Inflammatory macrophage (primary cell): Measurements from ENCODE around the gene GRK5.
A peak's percentile ranks its signal among the peaks of the same experiment; 100 is the strongest.
"Not testable (repeated sequence)": the region's sequence is repeated elsewhere in the genome, so short reads cannot be mapped to it uniquely, and the experiment has no call there.

Experiments
- DNase-seq, 2 donors: peaks; one replicate each; pipeline ENCODE4 v3.0.0-alpha.2; 2020 to 2022

Gene GRK5

GRCh38 chr10:119251315-119251708 is 43.9 kb downstream of the GRK5 start:
- DNase-seq, result no peak

- DNase-seq, result no peak
Observed at GRCh38 chr10:119252051-119252465, 44.7 kb downstream of the GRK5 start.

GRCh38 chr10:119252470-119253151 is 45.2 kb downstream of the GRK5 start:
- DNase-seq, result no peak

GRCh38 chr10:119253433-119254174 is 46.2 kb downstream of the GRK5 start:
- no peak for DNase-seq

GRCh38 chr10:119254335-119254734 is 47.0 kb downstream of the GRK5 start:
- no peak for DNase-seq

- DNase-seq, result no peak
Observed at GRCh38 chr10:119256030-119256429, 48.7 kb downstream of the GRK5 start.

GRCh38 chr10:119256897-119257296 is 49.5 kb downstream of the GRK5 start:
- DNase-seq, result no peak

- DNase-seq, result no peak
Observed at GRCh38 chr10:119257899-119258419, 50.6 kb downstream of the GRK5 start.

GRCh38 chr10:119259345-119259744 is 52.0 kb downstream of the GRK5 start:
- DNase-seq, result no peak

GRCh38 chr10:119261016-119261415 is 53.6 kb downstream of the GRK5 start:
- DNase-seq, result not testable (repeated sequence)

- no peak for DNase-seq
Observed at GRCh38 chr10:119263951-119264617, 56.7 kb downstream of the GRK5 start.

GRCh38 chr10:119265691-119266090 is 58.3 kb downstream of the GRK5 start:
- no peak for DNase-seq

- no peak for DNase-seq
Observed at GRCh38 chr10:119267384-119267783, 60.0 kb downstream of the GRK5 start.

GRCh38 chr10:119268428-119268827 is 61.1 kb downstream of the GRK5 start:
- no peak for DNase-seq

- DNase-seq, result no peak
Observed at GRCh38 chr10:119268871-119269506, 61.6 kb downstream of the GRK5 start.

GRCh38 chr10:119269737-119270136 is 62.4 kb downstream of the GRK5 start:
- DNase-seq, result no peak

- peak; percentile 16 to 45 for DNase-seq
Observed at GRCh38 chr10:119270762-119271366, 63.5 kb downstream of the GRK5 start.

- DNase-seq, result not testable (repeated sequence)
Observed at GRCh38 chr10:119272338-119272734, 65.0 kb downstream of the GRK5 start.

- no peak for DNase-seq
Observed at GRCh38 chr10:119272736-119273135, 65.4 kb downstream of the GRK5 start.

- DNase-seq, result no peak
Observed at GRCh38 chr10:119273413-119273812, 66.0 kb downstream of the GRK5 start.

GRCh38 chr10:119274519-119275045 is 67.2 kb downstream of the GRK5 start:
- DNase-seq, result no peak

- DNase-seq, result no peak
Observed at GRCh38 chr10:119275085-119275484, 67.7 kb downstream of the GRK5 start.
